Right renal pelvis (tissue), 4 donors: ENCODE measurements around the gene YPEL1. TPM values are rescaled to one million over a fixed set of nuclear protein-coding genes. Genes with fewer than 3 reads are reported as not detected.
"Not testable (repeated sequence)": the region's sequence is repeated elsewhere in the genome, so short reads cannot be mapped to it uniquely, and the experiment has no call there.

Experiments used
- DNase-seq, 4 donors: peaks; one replicate each; pipeline ENCODE4 v3.0.0-alpha.2; 2013; ENCODE audit warnings: low read depth in 4 of 4, low spot score in 3 of 4, missing footprints in 1 of 4
- polyA plus RNA-seq, 4 donors: library from polyadenylated mRNA; unstranded; fragments of 120-200 nt; gene quantifications; one replicate each; pipeline ENCODE4 v1.2.1, GENCODE V29; 2013; ENCODE audit not compliant: insufficient read length in 4 of 4

Gene YPEL1
- polyA plus RNA-seq, 4 donors, result 13.1 to 15.4 (median 14.6) TPM

DNA sequence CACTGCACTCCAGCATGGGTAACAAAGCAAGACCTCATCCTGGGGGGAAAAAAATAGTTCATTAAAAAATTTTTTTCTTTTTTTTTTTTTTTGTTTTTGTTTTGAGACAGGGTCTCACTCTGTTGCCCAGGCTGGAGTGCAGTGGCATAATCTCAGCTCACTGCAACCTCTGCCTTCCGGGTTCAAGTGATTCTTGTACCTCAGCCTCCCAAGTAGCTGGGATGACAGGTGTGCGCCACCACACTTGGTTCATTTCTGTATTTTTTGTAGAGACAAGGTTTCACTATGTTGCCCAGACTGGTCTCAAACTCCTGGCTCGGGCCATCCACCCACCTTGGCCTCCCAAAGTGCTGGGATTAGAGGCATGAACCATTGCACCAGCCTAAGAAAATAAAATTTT lies 11.1 kb downstream of the YPEL1 start:
- DNase-seq, result not testable (repeated sequence)

DNA sequence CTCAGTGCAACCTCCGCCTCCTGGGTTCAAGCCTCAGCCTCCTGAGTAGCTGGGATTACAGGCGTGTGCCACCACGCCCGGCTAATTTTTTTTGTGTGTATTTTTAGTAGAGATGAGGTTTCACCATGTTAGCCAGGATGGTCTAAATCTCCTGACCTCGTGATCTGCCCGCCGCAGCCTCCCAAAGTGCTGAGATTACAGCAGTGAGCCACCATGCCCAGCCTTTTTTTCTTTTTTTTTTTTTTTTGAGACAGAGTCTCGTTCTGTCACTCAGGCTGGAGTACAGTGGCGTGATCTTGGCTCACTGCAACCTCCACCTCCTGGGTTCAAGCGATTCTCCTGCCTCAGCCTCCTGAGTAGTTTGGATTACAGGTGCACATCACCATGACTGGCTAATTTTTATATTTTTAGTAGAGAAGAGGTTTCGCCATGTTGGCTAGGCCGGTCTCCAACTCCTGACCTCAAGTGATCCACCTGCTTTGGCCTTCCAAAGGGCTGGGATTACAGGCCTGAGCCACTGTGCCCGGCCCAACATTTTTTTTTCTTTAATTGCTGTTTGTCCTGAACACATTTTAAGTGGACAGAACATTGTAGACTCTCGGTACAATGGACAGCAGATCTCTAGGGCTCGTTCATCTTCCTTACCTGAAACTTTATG lies 14.3 kb downstream of the YPEL1 start:
- DNase-seq, result not testable (repeated sequence)

DNA sequence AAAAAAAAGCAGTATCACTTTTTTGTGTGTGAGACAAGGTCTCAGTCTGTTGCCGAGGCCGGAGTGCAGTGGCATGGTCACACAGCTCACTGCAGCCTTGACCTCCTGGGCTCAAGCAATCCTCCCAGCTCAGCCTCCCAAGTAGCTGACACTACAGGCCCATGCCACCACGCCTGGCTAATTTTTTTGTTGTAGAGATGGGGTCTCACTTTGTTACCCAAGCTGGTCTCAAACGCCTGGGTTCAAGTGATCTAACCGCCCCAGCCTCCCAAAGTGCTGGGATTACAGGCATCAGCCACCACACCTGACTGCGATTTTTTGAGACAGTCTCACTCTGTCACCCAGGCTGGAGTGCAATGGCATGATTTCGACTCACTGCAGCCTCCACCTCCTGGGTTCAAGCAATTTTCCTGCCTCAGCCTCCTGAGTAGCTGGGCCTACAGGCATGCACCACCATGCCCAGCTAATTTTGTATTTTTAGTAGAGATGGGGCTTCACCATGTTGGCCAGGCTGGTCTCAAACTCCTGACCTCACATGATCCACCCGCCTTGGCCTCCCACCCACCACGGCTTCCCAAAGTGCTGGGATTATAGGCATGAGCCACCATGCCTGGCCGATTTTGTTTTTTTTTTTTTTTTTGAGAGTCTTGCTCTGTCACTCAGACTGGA lies 15.3 kb downstream of the YPEL1 start:
- DNase-seq, result not testable (repeated sequence)

DNA sequence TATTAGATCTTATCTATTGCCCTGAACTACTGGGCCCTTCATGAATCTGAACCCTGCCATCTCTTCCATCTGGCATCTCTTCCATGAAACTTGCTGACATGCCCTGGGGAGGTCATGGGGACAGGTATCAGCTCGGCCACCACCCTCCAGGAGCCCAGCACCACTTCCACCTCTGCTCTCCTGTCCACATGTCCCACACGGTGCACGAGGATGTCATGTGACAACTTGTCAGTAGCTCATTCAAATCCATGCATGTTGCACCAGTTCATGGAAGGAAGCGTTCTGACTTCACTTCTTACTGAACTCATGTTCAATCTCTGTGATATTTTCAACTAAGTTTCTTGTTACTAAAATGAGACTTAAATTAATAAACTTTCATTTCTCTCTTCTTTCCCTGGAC lies 16.6 kb downstream of the YPEL1 start:
- DNase-seq, result no peak

DNA sequence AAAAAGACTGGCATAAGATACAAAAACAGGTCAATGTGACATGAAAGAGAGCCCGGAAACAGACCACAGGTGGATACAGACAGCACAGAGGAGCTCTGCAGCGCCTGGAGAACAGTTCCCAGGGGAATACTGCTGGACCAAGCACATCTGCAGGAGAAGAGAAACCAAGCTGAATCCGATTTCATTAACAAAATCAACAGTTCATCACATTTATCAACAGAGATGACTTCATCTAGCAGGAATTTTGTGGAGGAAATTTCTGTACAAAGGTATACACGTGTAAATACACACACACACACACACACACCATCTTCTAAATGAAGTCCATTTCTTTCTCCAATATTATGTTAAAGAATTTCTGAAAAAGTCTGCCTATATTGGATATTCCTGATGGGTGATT lies 17.1 kb downstream of the YPEL1 start:
- no peak for DNase-seq

DNA sequence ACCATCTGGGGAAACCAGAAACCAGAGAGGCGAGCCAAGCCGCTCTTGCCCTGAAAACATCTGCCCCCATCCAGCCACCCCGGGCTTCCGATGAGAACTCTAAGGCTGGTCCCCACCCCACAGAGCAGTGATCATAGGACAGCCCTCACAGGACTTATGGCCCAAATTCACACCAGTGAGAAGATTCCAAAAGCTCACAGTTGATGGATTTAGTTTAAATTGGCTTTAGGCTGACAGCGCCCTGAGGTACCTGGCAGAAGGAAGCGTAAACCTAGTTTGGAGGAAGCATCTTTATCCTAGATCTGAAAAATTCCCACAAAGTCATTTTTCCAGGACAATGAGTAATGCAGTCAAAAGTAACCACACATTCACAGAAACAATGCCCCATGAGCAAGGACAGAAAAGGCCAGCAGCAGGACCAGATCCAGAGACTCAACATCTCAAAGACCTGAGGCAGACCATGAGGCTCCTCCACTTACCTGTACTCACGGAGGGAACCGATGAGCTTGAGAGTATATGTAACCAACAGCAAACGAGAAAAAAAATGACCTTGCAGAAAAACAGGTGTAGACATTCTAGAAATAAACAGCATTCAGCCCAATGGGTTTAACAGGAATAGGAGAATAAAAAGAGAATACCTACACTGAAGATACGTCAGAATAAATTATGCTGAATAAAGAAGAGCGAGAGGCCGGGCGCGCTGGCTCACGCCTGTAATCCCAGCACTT lies 19.0 kb downstream of the YPEL1 start:
- not testable (repeated sequence) for DNase-seq

DNA sequence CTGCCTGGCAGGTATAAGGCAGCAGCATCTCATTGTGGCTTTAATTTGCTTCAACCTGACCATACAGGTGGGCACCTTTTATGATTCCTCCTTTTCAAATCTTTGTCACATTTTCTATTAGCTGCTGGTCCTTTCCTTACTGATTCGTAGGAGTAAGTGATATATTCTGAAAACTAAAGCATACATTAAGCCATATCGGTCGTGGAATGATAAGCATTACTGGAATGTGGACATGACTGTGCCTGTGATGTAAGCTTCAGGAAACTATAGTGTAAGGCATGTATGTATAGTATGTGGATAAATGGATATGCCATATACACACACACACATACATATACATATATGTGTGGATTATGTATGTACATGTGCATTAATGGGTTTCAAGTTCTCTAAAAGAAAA lies 20.8 kb downstream of the YPEL1 start:
- no peak for DNase-seq

DNA sequence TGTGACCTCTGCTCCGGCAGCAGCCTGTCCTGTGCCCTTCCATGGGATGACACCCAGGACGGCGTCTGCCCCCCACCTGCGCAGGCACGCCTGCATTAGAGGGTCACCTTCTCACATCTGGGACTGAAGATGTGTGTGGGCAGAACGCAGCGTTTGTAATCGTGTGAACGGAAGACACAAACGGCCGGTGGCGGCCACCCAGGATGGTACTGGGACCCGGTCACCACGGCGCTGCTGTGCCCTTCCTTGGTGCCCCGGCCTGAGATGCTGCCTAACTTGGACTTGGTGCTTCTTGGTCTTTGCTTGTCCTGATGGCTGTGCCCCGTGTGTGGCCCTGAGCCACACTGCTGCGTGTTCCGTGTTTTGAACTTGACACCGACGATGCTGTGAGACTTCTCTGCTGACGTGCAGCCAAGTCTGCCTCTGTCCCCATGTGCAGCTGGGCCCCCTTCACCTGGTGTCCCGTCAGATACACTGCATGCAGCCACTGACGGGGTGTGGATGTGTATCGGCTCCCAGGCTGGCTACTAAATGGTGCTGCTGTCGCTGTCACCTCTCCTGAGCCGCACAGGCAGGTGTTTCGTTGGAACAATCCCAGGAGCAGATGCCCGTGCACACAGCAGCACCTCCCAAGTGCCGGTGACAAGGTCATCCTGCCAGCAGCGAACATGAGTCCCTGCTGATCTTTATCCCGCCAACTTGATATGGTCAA lies 21.4 kb downstream of the YPEL1 start:
- DNase-seq, result no peak

DNA sequence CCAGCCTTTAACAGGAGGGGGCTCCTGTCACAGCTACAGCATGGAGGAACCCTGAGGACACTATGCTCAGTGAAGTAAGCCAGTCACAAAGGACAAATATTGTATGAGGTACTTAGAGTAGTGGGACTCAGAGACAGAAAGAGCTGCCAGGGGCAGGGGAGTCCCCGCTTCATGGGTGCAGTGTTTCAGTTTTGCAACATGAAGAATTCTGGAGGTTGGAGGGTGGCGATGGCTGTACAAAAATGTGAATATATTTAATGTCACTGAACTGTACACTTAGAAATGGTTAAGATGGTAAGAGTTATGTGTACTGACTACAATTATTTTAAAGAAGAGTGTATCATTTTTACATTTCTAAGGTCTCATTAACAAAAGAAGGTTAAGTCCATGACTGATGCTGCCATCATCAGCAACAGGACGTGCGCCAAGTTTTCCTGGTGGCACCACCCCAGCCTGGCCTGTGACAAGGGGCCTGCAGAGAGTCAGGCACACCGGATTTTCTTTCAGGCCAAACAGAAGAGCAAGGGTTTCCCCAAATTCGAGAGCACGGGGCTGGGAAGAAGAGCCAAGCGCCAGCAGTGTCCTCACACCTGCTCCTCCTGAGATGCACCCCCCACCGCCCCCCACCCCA lies 22.1 kb downstream of the YPEL1 start:
- no peak for DNase-seq

DNA sequence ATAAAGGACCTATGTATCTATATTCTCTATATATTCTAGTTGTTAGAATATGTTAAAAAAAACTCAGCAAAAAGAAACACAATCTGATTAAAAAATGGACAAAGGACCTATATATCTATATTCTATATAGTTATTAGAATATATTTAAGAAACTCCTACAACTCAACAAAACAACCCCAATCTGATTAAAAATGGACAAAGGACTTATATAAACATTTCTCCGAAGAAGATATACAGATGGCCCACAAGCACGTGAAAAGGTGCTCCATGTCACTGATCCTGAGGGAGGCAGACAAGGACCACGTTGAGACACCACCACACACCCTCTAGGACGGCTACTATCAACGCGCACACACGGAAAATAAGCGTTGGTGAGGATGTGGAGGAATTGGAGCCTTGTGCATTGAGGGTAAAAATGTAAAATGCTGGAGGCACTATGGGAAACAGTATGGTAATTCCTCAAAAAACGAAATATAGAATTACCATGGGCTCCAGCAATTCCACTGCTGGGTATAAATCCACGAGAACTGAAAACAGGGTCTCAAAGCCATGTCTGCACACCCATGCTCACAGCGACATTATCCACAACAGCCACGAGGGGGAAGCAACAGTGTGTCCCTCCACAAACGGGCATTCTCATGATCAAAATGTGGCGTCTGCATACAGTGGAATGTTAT lies 22.7 kb downstream of the YPEL1 start:
- DNase-seq, result peak in 2 of 4 donors; percentile 41 to 42

DNA sequence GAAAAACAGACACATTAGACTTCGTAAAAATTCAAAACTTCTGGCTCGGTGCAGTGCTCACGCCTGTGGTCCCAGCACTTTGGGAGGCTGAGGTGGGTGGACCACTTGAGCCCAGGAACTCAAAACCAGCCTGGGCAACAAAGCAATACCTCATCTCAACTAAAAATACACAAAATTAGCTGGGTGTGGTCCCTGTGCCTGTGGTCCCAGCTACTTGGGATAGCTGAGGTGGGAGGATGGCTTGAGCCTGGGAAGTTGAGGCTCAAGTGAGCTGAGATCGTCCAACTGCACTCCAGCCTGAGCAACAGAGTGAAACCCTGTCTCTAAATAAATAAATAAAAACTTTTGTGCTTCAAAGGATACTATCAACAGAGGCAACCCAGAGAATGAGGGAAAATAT lies 23.7 kb downstream of the YPEL1 start:
- no peak for DNase-seq

DNA sequence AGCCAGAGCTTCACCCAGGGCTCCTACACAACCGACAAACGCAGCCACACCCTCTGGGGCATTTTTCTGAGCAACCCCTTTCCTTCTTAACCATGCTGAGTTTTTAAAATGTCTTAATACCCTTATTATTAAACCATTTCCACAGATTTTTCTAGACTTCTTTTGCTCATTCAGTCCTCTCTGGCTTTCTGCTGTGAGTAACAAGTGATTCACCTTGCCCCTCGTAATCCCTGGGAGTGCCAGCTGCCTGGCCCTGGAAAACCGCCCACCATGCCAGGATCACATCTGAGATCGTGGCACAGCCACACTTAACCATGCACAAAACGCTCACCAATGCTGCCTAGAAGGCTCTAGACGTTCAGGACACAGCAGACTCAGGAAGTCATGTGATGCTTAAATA lies 25.4 kb downstream of the YPEL1 start:
- no peak for DNase-seq

DNA sequence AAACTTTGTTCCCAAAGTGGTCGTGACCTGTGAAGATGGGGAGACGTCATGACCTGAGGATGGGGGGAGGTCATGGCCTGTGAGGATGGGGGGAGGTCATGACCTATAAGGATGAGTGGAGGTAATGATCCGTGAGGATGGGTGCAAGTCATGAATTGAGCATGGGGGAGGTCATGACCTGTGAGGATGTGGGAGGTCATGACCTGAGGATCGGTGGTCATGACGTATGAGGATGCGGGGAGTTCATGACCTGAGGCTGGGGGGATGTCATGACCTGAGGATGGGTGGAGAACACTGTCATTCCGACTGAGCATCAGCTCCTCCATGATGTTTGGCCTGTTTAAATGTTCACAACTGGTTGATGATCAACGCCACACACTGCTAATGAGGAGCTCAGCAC lies 25.9 kb downstream of the YPEL1 start:
- no peak for DNase-seq

DNA sequence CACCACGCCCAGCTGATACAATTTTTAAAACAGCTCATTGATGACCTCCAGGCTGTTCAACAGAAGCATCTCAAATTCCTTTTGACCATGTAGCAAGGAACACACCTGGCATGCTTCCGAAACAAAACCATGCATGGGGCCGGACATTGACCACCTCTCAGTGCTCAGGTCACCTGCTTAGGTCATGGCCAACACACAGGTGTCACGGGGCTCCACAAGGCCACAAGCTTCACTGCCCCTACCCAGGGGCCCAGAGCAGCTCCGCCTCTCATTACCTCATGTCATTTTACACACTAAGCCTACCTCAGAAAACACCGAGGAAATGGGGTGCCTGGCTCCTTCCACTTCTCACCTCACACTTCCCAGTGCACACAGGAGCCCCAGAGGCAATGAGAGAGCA lies 26.6 kb downstream of the YPEL1 start:
- no peak for DNase-seq

DNA sequence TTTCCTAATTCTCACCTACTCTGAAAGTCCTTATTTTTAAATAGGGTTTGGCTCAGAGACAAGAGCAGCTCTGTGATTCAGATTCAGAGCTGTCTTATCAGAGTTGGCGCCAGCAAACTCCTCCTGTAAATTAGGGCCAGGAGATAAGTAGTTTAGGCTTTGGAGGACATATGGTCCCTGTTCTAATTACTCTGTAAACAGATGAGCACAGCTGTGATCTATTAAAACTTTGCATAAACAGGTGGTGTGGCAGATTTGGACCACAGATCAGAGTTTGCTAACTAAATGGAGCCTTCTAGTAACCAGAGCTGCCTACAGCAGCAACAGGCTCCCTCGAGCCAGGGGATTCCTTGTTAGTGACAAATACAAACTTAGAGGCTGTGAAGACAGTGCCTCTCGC lies 27.9 kb downstream of the YPEL1 start:
- DNase-seq, result no peak

DNA sequence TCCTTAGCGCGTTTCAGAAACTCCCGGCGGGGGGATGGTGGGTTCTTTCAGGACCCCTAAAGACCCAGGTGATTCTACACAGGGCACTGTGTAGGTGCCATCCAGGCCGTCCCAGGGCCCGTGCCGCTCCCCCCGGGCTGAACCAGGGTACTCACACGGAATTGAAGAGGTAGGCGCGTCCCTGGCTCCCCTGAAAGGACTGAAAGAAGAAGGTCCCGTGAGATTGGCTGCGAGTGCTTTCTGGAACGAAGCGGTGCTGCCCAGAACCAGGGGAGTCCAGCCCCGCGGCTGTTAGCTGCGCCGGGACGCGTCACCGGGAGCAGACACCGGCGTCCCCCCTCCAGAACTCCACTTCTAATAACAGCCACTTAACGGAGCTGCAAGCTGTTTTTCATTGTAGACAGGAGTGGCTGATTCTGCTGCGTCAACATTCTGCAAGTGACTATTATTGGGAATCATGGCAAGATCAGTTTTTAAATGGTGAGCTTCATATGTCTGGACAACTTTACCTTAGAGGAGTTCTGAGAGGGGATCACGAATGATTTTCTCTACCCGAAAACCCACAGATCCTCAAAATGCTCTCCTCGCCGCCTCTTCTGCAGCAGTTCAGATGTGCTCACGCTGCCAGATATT lies 31.8 kb downstream of the YPEL1 start:
- no peak for DNase-seq

DNA sequence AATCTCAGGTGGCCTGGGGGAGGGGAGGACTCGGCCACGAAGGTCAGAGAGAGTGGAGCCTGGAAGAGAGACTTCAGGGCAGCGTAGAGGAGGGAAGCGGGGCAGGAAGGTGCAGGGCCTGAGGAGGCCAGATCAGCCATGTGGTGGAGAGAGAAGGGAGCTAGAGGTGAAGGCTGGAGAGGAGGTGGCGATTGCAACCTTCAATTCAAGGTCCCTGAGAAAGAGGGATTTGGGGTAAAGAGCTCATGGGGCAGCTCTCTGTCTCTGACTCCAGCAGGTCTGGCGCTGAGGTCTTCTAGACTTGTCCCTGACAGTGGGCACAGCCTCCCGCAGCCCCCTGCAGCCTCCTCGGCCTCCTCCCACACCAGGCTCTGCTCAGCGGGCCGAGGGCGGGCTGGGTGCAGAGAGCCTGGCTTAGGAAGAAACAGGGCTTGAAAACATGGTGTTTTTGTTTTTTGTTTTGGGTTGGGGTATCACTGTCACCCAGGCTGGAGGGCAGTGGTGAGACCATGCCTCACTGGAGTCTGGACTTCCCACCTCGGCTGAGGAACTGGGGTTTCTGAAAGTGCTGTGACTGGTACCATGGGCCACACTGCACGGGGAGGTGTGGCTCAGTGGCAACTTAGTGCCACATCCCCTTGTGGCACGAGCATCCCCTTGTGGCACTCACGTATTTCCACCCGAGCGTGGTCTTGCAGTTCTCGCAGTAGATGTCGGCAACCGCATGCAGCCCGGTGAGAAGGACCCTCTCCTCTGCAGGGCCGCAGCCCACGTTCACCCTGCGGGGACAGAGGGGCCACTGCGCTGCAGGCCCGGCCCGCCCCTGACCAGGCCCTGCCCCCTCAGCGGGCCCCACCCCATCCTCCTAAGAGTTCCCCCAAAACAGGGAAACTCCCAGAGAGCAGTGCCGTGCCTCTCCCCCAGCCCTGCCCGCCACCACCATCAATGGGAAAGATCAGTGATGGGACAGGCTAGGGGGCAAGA lies 32.6 kb downstream of the YPEL1 start:
- no peak for DNase-seq

DNA sequence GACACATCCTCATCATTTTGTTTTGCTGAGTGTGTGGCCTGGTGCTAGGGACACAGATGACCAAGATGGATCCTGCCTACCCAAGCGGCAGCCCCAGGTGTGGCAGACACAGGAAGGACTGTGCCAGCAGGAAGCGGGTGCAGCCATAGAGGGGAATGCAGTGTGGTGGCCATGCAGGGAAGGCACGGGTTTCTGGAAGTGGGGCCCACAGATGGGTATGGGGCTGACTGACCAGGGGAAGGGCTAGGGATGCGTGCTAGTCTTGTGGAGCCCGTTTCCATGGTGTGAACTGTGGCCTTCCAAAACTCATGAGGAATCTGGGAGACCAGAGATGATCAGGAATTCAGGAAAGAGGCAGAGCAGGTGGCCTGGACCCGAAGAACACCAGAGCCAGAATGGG lies 33.5 kb downstream of the YPEL1 start:
- DNase-seq, result no peak
